Stimulated activated CD4-positive, alpha-beta T cell treated with anti-CD3 and anti-CD28 coated beads, Interleukin-12 subunit alpha, Interleukin-12 subunit beta, amount 100 ng/mL, for 48 hours (primary cell): Measurements from ENCODE around the gene HPS4.
A peak's percentile ranks its signal among the peaks of the same experiment; 100 is the strongest.
"Not testable (repeated sequence)": the region's sequence is repeated elsewhere in the genome, so short reads cannot be mapped to it uniquely, and the experiment has no call there.

Source experiments
- DNase-seq, 3 donors: peaks; one replicate each; pipeline ENCODE4 v3.0.0-alpha.2; 2020; ENCODE audit warnings: low read depth in 2 of 3, low spot score in 1 of 3

Gene HPS4

GRCh38 chr22:26444777-26445176 is 38.8 kb downstream of the HPS4 start:
- no peak for DNase-seq

- DNase-seq, result no peak
Observed at GRCh38 chr22:26443901-26444690, 39.5 kb downstream of the HPS4 start.

- DNase-seq, result no peak
Observed at GRCh38 chr22:26442086-26442756, 41.4 kb downstream of the HPS4 start.

GRCh38 chr22:26439559-26439958 is 44.0 kb downstream of the HPS4 start:
- DNase-seq, result no peak

DNA sequence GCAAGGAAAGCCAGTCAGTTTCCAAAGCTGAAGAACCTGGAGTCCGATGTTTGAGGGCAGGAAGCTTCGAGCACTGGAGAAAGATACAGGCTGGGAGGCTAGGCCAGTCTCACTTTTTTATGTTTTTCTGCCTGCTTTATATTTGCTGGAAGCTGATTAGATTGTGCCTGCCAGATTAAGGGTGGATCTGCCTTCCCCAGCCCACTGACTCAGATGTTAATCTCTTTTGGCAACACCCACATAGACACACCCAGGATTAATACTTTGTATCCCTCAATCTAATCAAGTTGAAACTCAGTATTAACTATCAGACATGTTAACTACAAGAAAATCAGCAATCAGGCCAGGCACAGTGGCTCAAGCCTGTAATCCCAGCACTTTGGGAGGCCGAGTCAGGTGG is 44.8 kb downstream of the HPS4 start:
- DNase-seq, result not testable (repeated sequence)

DNA sequence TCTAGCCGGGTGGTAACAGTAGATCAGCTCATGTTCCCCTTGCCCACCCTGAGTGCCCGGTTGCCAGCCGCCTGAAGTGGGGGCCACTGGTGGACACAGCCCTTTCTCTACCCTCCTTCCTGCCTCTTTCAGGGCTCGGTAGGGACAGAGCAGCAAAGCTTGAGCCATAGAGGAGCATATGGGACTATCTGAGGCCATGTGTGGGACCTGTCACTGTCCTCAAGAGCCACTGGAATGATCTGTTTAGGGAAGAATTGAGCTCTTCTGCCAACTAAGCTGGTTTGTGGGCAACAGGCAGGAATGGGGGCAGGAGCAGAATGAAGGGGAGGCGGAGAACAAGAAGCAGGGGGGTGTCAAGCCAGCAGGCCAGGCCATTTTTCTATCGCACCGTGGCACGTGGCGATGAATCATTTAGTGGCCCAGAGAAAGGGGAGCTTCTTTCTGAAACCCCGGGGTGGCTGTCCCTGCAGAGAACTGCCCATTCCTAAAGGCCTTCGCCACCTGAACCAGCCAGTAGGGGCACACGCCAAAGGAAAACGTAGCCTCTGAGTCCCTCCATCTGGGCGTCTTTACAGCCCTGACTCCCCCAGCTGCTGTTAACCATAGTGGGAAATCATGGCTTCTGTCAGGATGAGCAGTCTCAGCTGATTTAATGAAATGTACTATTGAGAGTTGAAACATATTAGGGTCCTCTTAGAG is 45.7 kb downstream of the HPS4 start:
- DNase-seq, result no peak

DNA sequence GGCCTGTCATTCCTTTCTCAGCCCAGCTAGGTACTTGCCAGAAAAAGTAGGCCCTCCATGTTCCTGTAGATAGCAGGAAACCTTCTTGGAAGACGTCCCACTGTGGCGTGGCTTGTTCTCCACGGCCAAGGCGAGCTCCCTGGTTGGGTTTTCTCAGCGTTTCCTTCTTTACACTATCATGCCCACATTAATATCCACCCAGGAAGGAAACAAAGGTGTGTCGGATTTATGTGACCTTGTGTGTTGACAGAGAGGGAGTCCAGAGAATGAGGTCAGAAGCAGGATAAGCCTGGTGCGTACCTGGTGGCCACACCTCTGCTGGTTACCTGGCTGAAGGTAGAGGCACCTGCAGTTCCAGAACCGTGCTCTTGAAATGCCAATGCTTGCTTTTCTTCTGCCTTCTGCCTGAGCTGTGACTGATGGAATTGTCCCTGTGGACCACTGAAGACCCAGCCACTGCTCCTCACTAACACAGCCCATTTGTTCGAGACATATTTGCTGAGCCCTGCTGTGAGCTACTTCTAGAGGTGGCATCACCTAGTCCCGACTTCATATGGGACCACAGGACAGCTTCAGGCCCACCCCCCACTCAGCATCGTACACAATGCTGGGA is 46.6 kb downstream of the HPS4 start:
- no peak for DNase-seq

GRCh38 chr22:26435327-26436093 is 48.1 kb downstream of the HPS4 start:
- no peak for DNase-seq

- no peak for DNase-seq
Observed at GRCh38 chr22:26433805-26434204, 49.8 kb downstream of the HPS4 start.

DNA sequence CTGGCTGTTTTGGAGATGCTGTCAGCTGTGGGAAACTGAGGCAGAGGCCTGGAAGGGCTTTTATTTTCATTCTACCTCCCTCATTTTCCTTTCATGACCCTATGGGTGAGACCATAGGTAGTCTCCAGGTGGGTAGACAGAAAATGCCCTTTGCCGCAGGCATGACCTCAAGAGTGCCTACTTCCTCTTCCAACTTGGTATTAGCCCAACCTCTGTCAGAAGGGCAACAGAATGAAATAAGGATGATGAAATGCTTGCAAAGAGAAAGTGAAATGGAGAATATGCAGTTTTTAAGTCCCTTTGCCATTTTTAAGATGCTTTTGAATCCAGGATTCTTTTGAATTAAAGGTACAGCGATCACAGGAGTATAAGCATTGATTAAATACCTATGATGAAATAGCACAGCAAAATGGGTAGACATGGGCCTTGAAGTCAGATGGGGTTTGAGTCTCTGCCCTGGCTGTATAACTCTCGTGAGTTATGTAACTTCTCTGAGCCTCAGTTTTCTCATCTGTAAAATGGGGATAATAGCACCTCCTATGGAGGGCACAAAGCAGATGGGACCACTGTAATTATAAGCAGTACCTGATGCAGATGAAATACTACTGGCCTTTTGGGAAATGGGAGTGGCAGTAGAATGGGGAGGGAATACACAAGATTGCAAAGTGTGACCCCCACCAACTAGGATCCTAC is 50.8 kb downstream of the HPS4 start:
- DNase-seq, result no peak

DNA sequence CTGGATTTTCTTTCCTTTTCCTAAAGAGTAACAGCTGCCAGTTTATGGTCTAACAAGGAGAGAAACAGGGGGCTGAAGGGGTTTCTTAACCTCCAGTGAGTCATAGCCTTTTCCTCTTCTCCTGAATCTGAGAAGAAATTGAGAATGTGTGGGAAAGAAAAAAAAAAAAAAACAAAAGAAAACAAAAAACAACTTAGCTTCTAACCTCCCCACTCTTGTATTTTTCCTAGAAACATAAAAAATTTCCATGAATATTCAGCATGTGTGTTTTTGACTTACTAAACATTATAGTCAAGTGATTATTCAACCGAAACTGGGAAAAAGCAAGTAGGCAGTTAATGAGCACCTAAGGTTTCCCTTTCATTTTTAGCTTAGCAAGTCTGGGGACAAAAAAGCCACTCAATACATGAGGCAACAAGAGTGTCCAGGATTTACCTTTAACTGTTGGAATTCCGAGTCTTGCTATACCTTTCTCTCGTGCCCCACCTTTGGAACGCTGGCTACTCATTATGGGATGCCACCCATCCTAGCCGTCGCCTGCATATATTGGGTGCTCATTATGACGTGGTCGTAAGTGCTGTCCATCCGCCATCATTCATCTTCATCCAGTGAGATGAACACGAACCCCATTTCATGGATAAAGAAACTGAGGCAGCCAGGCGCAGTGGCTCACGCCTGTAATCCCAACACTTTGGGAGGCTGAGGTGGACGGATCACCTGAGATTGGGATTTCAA is 52.2 kb downstream of the HPS4 start:
- DNase-seq, result no peak

DNA sequence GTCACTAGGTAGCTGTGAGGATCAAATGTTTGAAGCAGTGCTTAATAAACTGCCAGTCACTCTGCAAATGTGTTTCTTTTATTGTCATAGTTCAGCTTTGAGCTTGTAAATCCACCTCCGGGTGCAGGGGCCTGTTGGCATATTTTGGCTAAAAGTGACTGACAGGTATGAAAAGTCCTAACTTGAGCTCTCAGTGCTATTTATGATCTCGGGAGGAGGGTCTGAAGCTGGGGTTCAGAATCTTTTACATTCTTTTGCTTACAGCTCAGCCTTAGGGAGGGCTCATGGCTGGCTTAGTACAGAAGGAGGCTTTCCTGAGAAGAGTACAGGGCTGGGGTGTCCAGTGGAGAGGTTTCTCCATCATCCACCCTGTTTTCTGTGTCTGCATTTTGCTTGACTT is 53.0 kb downstream of the HPS4 start:
- no peak for DNase-seq

DNA sequence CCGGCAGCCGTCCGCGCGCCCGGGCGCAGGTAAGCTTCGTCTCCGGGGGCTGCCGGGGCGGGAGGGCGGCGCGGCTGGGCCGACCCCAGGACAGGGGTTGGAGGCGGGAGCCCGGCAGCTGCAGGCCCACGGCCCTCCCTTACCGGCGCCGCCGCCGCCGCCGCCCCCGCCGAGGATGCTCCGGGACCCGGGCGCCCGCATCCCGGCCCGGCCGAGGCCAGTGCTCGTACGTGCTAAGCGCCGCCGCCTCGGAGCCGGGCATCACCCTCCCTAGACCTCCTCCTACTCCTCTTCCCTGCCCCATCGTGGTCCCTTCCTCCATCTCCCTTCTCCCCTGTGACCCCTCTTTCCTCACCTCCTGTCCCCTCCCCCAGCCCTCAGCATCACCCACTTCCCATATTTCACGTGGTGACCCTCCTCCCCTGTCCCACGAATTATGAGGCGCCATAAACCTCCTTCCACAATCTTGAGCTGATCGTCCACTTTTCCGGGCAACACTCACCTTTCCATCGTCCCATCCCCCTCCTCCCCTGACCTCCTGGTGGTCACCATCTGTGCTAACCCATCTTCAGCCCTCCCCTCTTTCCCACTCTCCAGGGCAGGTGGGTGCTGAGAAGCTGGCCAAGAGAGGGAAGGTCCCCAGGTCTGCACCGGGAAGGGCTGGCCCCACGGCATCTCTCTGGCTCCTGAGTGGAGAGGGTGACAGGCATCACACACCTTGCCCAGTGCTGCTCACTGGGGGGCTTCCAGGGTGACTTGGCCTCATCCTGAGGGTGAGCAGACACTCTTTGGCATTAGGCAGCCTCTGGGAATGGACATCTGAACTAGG is 53.9 kb downstream of the HPS4 start:
- no peak for DNase-seq

DNA sequence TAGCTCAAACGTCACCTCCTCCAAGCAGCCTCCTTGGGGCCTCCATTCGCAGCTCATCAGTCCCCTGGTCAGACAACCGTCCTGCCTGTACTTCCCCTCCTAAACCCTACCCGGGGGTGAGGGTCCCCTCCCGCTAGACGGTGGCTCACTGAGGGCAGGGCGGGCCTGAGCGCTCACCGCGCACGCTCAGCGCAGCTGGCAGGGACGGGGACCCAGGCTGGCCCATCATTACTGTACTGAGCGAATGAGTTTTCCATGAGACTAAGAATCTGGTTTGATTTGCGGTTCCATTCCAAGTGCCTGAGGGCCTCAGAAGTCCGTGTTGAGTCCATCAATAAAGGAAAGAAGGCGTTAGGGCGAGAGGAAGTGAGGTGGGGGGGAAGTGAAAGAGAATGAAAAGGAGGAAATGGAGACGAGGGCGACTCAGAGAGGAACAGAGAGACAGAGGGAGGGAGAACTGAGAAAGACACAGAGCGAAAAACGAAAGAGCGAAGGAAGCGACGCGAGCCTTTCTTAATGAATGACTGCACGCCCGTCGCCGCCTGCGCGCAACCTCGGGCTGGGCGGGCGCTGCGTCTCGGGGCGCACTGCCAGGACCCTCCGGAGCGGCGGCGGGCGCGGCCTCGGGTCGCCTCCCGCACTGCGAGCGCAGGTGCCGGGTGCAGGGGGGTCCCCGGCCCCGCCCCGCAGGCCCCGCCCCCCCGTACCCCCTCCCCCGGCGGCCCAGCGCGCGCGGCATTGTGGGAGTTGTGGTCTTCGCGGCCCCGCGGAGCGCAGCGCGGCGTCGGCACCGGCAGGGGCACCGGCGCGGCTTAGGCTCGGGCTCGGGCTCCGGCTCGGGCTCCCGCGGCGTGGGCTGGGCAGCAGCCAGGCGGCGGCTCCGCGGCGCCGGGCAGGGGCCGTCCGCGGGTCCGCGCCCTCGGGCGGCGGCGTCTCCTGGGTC is 54.8 kb downstream of the HPS4 start, which contains the start of gene ASPHD2:
ASPHD2 (plus strand) TSS at position 746 of the 943 bp plus-strand sequence. CDS start 4,356 bp downstream, outside the sequence.
- peak; percentile 50 to 66 (median 63) for DNase-seq

GRCh38 chr22:26426924-26427323 is 56.7 kb downstream of the HPS4 start:
- no peak for DNase-seq

DNA sequence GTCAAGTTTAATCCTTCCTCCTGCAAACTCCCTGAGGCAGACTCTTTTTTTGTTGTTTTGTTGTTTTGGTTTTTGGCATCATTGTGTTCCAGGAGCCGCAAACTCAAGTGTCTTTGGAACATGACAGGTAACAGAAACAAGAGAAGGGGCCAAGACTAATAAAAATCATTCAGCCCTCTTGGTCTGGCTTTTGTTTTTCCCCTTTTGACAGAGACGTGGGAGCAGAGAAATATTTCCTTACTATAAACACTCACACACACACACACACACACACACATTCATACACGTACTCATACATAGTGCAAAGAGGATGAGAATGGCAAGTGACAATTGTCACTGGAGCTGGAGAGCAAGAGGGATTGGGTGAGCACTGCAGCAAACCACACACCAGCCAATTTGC is 65.0 kb downstream of the HPS4 start:
- no peak for DNase-seq

DNA sequence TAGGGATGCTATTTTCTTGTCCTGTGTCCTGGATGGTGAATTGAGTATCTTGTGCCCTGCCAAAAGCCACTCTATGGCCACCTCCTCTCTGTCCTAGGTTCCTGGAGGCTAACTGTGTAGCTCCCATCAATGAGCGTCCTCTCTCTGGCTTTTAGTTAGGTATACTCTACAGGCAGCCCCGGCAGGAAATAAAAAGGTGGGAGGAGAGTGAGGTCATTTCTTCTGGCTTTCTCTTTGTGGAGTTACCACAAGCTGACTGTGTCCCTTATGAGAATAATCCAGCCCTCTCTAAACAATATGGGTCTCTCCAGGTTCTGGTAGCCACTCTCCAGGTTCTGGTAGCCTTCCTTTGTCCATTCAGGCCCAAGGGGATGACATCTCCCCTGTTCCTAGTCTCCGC is 66.2 kb downstream of the HPS4 start:
- no peak for DNase-seq
